Subcutaneous adipose tissue (tissue), 4 donors: Measurements from ENCODE around the gene CNR2. TPM values are rescaled to one million over a fixed set of nuclear protein-coding genes. Genes with fewer than 3 reads are reported as not detected.

Source experiments
- total RNA-seq, 4 donors: library from RNA; depleted of rRNA; stranded (reverse); fragments of >200 nt; gene quantifications; one replicate each; pipeline ENCODE4 v1.1.0, GENCODE V29; 2016
- TF ChIP-seq, protein P1 (sequence below): fragments of 450-650 bp; IDR thresholded peaks from one replicate; pipeline ENCODE4 v1.5.1; 2016; ENCODE audit warnings: low read depth, mild to moderate bottlenecking, control low read depth, antibody characterized with exemption, moderate library complexity

Gene CNR2
- total RNA-seq, 4 donors from 2014 or later = under 0.01 TPM; not detected in 3

DNA sequence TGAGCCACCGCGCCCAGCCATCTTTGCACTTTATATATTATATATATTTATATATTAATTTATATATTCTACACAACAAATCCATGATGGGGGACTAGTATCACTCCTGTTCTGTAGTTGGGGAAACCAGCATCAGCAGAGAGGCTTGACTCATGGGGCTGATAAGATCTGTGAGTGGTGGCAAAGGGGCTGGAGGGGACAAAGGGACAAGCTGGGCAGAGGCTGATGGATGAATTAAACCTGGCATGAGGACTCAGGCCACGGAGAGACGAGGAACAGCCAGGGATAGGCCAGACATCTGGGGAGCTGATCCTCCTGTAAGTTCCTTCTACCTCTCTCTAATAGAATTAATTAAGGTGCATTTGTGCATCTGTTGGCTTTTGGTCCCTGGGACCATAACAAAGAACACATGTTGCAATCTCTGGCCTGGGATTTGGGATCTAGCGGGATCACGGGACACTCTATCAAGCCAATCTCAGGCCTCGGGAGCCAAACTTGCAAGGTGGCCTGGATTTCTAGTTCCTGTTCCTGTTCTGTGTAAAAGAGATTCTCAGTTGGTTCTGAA lies 7.6 kb downstream of the CNR2 start:
- TF ChIP-seq, protein P1, sequence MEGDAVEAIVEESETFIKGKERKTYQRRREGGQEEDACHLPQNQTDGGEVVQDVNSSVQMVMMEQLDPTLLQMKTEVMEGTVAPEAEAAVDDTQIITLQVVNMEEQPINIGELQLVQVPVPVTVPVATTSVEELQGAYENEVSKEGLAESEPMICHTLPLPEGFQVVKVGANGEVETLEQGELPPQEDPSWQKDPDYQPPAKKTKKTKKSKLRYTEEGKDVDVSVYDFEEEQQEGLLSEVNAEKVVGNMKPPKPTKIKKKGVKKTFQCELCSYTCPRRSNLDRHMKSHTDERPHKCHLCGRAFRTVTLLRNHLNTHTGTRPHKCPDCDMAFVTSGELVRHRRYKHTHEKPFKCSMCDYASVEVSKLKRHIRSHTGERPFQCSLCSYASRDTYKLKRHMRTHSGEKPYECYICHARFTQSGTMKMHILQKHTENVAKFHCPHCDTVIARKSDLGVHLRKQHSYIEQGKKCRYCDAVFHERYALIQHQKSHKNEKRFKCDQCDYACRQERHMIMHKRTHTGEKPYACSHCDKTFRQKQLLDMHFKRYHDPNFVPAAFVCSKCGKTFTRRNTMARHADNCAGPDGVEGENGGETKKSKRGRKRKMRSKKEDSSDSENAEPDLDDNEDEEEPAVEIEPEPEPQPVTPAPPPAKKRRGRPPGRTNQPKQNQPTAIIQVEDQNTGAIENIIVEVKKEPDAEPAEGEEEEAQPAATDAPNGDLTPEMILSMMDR = no peak

DNA sequence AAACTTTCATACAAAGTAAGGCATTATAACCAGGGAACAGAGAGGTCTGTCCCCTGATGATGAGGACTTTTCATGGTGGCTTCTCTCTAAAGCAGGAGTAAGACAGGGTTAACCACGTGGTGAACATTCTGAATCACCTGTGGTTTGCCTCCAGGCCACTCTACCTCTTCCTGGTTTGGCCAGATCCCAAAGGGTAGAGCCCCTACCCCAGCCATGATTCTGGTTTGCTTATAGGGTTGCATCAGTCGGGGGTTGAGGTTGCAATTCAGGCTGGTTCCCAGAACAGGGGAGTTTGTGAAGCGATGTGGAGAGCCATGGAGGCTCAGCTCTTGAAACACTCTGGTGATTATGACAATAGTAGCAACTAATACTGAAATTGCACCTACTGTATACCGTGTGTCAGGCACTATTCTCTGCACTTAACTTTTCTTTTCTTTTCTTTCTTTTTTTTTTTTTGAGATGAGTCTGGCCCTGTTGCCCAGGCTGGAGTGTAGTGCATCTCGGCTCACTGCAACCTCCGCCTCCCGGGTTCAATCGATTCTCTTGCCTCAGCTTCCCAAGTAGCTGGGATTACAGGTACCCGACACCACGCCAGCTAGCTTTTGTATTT lies 8.3 kb downstream of the CNR2 start:
- TF ChIP-seq, protein P1 = no peak

DNA sequence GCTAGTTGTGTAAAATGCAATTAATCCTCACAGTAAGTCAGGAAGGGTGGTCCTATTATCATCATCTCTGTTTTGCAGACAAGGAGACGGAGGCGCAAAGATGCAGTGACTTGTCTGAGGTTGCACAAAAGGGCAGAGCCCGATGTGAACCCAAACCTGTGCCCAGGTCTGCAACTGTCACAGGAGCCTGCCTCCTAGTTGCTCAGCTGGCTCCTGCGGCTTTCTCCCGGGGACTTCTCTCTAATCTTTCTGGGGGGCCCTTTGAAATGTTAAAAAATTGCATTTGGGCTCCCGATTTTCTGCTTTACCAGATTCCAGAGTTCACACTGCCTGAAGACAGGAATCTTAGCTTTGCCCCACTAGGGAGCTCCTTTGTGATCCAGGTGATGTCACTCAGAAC lies 9.4 kb downstream of the CNR2 start:
- TF ChIP-seq, protein P1 = no peak

DNA sequence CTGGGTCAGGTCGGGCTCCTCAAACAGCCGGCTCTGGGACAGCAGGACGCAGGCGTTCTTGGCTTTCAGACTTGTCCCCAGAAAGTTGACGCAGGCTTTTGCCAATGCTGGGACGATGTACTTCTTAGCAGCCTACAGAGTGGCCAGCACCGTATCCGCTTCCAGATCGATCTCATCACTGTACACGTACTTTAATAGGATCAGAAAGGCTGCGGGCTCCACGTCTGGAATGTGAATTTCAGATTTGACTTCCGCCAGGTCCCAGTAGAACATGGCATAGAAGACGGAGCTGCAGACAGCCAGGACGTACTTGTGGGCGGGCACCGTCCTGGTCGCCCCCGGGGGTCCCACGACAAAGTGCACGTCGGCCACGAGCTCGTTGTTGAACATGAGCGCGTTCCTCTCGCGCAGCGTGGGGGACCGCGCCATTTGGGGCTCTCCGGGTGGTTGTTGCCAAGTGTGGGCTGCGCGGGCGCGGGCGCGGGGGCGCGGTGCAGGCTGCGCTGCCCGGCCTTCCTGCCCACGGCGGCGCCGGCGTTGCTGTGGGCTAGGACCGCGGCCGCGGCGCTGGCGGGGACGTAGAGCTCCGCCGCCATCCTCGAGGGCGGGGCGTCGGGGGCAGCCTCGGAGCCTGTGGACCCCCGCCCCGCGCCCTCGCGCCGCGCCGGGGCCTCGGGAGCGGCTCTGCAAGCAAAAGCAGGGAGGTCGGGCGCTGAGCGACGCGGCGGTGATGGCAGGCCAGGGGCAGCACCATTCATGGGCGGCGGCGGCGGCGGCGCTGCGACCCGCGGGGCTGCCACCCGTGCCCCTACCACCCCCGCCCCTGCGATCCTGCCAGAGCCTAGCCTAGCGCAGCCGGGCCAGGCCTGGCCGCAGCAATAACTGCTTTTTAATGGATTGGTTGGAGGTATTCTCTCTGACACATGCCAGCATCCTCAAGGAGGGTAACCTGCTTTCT lies 10.6 kb downstream of the CNR2 start:
- TF ChIP-seq, protein P1 = no peak

DNA sequence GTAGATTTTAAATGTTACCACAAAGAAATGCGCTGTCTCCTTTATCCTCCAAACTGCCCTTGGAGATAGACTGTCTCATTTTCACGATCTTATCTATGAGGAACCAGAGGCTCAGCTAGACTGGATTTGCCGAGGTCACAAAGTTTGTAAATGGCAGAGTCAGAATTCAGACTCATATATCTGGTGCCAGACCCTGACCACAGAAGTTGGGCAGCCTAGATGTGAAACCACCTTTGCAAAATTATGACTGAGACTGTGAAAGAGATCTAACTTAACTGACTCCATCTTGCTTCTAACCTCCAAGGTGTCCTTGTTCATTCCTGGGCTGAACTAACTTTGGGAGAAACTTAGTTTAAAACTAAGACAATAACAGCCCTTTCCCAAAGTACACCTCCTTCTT lies 14.1 kb downstream of the CNR2 start:
- TF ChIP-seq, protein P1 = no peak

DNA sequence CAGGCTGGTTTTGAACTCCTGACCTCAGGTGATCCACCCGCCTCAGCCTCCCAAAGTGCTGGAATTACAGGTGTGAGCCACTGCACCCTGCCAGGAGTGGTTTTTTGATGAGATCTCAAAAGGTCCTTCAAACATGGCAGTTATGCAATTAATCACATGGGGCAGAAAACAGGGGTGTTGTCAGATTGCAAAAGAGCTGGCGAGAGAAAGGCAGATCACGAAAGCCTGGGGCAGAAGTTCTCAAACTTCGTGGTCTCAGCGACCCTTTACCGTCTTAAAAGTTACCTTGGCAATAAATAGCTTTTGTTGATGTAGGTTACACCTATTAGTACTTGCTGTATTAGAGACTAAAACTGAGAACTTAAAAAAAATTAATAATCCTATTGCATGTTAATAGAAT lies 16.1 kb downstream of the CNR2 start:
- TF ChIP-seq, protein P1 = no peak

DNA sequence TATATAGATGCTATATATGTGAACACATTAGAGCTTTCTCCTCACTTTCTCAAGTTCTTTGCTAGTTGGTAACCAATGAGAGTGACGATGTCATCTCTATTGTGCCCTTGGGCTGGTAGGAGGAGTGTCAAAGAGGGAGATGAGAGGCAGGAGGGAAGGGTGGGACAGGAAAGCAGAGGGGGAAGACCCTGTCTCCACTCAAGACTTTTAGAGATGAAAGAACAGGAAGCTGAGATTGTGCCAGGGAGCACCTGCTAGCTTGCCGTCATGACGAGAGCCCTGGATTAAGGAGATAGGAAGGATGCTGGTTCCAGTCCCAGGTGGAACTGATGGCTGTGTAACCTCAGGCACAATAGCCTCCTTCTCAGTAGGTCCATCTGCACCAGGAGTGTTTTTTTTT lies 16.7 kb downstream of the CNR2 start:
- TF ChIP-seq, protein P1 = no peak
